Measurements from ENCODE around the gene PLCL2.

PLCL2 gene

DNA sequence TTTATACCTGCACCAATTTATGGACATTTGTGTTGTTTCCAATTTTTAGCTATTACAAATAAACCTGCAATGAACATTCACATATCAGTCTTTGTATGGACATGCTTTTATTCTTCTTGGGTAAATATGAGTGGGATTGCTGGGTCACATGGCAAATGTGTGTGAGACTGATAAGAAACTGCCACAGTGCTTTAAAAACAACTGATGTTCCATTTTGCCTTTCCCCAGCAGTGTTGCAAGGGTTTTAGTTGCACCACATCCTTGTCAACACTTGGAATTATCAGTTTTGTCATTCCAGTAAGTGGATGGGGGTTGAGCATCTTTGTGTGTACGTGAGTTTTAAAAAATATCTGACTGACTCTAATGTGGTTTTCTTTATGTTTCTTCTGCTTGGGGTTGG lies 191.2 kb downstream of the PLCL2 start:
- Histone ChIP-seq H3K27ac (ENCODE audit: low read depth, low read length) (no peak overlapping the region), H3K27me3 (ENCODE audit: control insufficient read depth in 1 of 2, insufficient read depth in 2 of 2, low read length in 2 of 2) (no peaks in the 10 kb centered on the region), H3K4me1 (ENCODE audit: control insufficient read depth in 1 of 2, insufficient read depth in 2 of 2, low read length in 2 of 2) (no peaks in the 10 kb centered on the region), H3K9me3 (ENCODE audit: control insufficient read depth in 1 of 2, low read length in 2 of 2) (no peaks in the 10 kb centered on the region), H3K36me3 (ENCODE audit: control insufficient read depth in 1 of 2, insufficient read depth in 2 of 2, low read length in 2 of 2) (peaks cover 0 to 11% of the 10 kb centered on the region in 2 donors), H3K4me3 (ENCODE audit: low read depth in 1 of 2, low read length in 2 of 2) (no peak overlapping the region), H3K9ac (ENCODE audit: low read depth in 1 of 2, low read length in 2 of 2) (no peak overlapping the region)

DNA sequence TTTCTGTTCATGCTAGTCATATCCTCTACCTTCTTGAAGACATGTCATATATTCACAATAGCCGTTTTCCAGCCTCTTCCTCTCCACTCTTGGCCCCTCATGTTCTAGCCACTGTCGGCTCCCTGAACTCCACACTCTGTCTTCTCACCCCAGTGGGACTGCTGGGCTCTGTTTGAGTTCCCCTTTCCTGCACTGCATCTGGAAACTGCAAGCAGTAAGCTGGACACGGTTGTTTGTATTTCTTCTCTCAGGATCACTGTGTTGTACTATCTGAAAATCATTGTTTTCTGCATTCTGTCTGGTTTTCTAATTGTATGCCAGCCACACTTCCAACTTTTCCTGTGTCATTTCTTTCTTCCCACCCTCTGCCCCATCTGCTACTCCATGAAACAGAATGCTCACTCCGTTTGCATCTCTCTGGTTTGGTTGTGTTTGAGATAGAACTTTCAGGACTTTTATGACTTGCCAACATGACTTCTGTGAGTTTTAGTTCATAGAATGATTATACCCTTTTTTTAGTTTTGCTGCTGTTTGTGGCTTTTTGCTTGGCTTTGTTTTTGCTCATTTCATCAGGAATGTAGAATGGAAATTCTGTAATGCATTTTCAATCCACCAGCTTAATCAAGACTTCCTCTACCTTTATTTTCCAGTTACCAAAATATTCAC lies 192.3 kb downstream of the PLCL2 start:
- Histone ChIP-seq H3K4me1 (ENCODE audit: control insufficient read depth in 1 of 2, insufficient read depth in 2 of 2, low read length in 2 of 2) (no peaks in the 10 kb centered on the region), H3K27ac (ENCODE audit: low read depth, low read length) (no peak overlapping the region), H3K4me3 (ENCODE audit: low read depth in 1 of 2, low read length in 2 of 2) (no peak overlapping the region), H3K9me3 (ENCODE audit: control insufficient read depth in 1 of 2, low read length in 2 of 2) (no peaks in the 10 kb centered on the region), H3K9ac (ENCODE audit: low read depth in 1 of 2, low read length in 2 of 2) (no peak overlapping the region), H3K27me3 (ENCODE audit: control insufficient read depth in 1 of 2, insufficient read depth in 2 of 2, low read length in 2 of 2) (no peaks in the 10 kb centered on the region), H3K36me3 (ENCODE audit: control insufficient read depth in 1 of 2, insufficient read depth in 2 of 2, low read length in 2 of 2) (peaks cover 0 to 9% of the 10 kb centered on the region in 2 donors)

DNA sequence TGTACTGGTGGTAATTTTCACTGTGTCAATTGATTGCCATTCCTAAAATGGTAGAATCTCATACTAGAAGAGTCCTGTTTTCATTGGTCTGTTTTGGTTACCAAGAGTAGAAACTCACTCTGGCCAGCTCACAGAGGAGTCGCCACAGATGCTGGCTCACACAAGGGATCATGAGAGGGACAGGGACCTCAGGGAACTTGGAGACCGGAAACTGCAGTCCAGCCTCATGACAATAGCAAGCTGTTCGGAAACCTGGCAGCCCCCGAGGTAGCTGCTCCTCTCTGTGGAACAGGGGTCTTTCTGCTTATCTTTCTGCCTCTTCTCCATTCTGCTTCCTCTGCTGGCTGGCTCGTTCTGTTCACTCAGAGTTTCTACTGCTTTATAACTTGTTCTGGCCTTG lies 192.9 kb downstream of the PLCL2 start:
- H3K4me1 ChIP-seq (ENCODE audit: control insufficient read depth in 1 of 2, insufficient read depth in 2 of 2, low read length in 2 of 2) = no peaks in the 10 kb centered on the region
- H3K9me3 ChIP-seq (ENCODE audit: control insufficient read depth in 1 of 2, low read length in 2 of 2) = no peaks in the 10 kb centered on the region
- peaks cover 0 to 9% of the 10 kb centered on the region in 2 donors for H3K36me3 ChIP-seq (ENCODE audit: control insufficient read depth in 1 of 2, insufficient read depth in 2 of 2, low read length in 2 of 2)
- H3K9ac ChIP-seq (ENCODE audit: low read depth in 1 of 2, low read length in 2 of 2) = no peak overlapping the region
- no peak overlapping the region for H3K4me3 ChIP-seq (ENCODE audit: low read depth in 1 of 2, low read length in 2 of 2)
- H3K27me3 ChIP-seq (ENCODE audit: control insufficient read depth in 1 of 2, insufficient read depth in 2 of 2, low read length in 2 of 2) = no peaks in the 10 kb centered on the region
- H3K27ac ChIP-seq (ENCODE audit: low read depth, low read length) = no peak overlapping the region

DNA sequence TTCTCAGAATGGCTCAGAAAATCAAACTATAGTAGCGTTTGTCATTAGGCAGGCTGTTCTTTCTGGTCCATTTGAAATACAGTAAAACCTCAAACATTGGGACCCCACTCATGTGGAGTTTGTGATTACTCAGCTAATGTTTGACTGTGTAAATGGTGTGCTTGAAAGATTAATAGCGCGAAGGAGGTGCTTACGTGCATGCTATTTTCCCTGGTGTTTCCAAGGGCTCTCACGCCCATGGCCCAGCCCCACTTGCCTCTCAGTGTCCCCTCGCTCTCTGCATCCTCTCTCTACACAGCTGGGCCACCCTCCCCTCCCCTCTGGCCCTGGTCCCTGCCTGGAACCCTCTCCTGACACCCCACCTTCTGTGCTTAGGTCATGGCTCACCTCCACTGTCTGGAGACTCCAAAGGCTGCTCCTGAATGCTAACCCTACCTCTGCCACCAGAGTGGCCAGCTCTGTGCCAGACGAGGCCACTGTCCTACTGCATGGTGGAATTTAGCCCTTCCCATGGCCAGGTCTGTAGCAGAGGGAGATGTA lies 194.2 kb downstream of the PLCL2 start:
- H3K27me3 ChIP-seq (ENCODE audit: control insufficient read depth in 1 of 2, insufficient read depth in 2 of 2, low read length in 2 of 2) = no peaks in the 10 kb centered on the region
- peaks cover 0 to 5% of the 10 kb centered on the region in 2 donors for H3K4me1 ChIP-seq (ENCODE audit: control insufficient read depth in 1 of 2, insufficient read depth in 2 of 2, low read length in 2 of 2)
- no peaks in the 10 kb centered on the region for H3K9me3 ChIP-seq (ENCODE audit: control insufficient read depth in 1 of 2, low read length in 2 of 2)
- H3K9ac ChIP-seq (ENCODE audit: low read depth in 1 of 2, low read length in 2 of 2) = no peak overlapping the region
- H3K36me3 ChIP-seq (ENCODE audit: control insufficient read depth in 1 of 2, insufficient read depth in 2 of 2, low read length in 2 of 2) = peaks cover 0 to 9% of the 10 kb centered on the region in 2 donors
- H3K27ac ChIP-seq (ENCODE audit: low read depth, low read length) = no peak overlapping the region
- H3K4me3 ChIP-seq (ENCODE audit: low read depth in 1 of 2, low read length in 2 of 2) = no peak overlapping the region

DNA sequence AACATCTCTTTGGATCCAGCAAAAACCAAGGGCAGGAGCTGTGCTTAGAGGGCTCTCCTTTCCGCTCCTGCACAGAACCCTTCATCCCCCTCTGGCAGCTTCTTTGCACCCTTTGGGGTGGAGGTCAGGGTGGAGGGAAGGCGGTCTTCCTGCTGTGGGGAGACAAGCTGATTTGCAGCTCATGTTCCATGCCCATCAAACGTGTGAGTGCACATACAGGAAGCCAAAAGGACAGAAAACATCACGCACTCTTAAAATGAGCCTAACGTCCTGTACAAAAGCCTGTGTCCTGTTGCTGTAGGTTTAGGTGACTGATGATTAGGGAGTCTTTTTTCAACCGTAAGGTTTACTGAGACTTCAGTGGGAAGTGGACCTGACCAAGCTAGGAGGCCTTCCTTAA lies 195.2 kb downstream of the PLCL2 start:
- no peaks in the 10 kb centered on the region for H3K27me3 ChIP-seq (ENCODE audit: control insufficient read depth in 1 of 2, insufficient read depth in 2 of 2, low read length in 2 of 2)
- no peaks in the 10 kb centered on the region for H3K9me3 ChIP-seq (ENCODE audit: control insufficient read depth in 1 of 2, low read length in 2 of 2)
- H3K36me3 ChIP-seq (ENCODE audit: control insufficient read depth in 1 of 2, insufficient read depth in 2 of 2, low read length in 2 of 2) = peaks cover 0 to 9% of the 10 kb centered on the region in 2 donors
- no peak overlapping the region for H3K4me3 ChIP-seq (ENCODE audit: low read depth in 1 of 2, low read length in 2 of 2)
- H3K4me1 ChIP-seq (ENCODE audit: control insufficient read depth in 1 of 2, insufficient read depth in 2 of 2, low read length in 2 of 2) = peaks cover 0 to 5% of the 10 kb centered on the region in 2 donors
- no peak overlapping the region for H3K9ac ChIP-seq (ENCODE audit: low read depth in 1 of 2, low read length in 2 of 2)
- no peak overlapping the region for H3K27ac ChIP-seq (ENCODE audit: low read depth, low read length)

DNA sequence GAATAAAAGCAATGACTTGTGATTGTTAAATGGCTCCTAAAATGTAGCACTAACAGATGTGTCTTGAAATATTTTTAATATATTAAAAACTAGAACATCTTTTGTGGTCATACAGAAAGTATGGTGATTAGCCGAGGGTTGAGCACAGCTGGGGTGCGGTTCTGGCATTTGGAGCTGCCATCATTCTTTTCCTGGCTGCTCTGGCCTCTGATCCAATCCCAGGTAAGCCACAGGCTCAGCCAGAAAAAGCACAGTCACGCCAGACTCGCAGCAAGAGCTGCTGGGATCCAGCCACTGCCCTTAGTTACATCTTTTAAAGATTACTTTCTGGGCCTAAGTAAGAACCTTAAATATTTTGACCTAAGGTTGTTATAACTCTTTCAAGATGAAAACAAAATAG lies 196.8 kb downstream of the PLCL2 start:
- peaks cover 0 to 8% of the 10 kb centered on the region in 2 donors for H3K36me3 ChIP-seq (ENCODE audit: control insufficient read depth in 1 of 2, insufficient read depth in 2 of 2, low read length in 2 of 2)
- no peak overlapping the region for H3K4me3 ChIP-seq (ENCODE audit: low read depth in 1 of 2, low read length in 2 of 2)
- H3K27ac ChIP-seq (ENCODE audit: low read depth, low read length) = no peak overlapping the region
- H3K9ac ChIP-seq (ENCODE audit: low read depth in 1 of 2, low read length in 2 of 2) = no peak overlapping the region
- H3K27me3 ChIP-seq (ENCODE audit: control insufficient read depth in 1 of 2, insufficient read depth in 2 of 2, low read length in 2 of 2) = no peaks in the 10 kb centered on the region
- H3K4me1 ChIP-seq (ENCODE audit: control insufficient read depth in 1 of 2, insufficient read depth in 2 of 2, low read length in 2 of 2) = peaks cover 0 to 5% of the 10 kb centered on the region in 2 donors
- no peaks in the 10 kb centered on the region for H3K9me3 ChIP-seq (ENCODE audit: control insufficient read depth in 1 of 2, low read length in 2 of 2)

DNA sequence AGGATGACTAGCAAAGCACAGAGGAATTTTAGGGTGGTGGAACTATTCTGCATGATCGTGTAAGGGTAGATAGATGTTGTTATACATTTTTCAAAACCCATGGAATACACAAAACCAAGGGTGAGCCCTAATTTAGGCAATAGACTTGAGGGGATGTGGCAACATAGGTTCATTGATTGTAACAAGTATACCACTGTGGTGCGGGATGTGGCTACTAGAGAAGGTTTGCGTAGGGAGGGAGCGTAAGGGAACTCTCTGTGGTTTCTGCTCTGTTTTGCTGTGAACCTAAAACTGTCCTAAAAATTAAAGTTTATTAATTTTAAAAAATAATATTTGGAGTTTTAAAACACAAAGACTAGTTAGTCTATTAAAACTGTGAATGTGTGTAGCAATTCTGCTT lies 202.8 kb downstream of the PLCL2 start:
- Histone ChIP-seq H3K36me3 (ENCODE audit: control insufficient read depth in 1 of 2, insufficient read depth in 2 of 2, low read length in 2 of 2) (peaks cover 0 to 7% of the 10 kb centered on the region in 2 donors), H3K4me1 (ENCODE audit: control insufficient read depth in 1 of 2, insufficient read depth in 2 of 2, low read length in 2 of 2) (peaks cover 0 to 5% of the 10 kb centered on the region in 2 donors)

DNA sequence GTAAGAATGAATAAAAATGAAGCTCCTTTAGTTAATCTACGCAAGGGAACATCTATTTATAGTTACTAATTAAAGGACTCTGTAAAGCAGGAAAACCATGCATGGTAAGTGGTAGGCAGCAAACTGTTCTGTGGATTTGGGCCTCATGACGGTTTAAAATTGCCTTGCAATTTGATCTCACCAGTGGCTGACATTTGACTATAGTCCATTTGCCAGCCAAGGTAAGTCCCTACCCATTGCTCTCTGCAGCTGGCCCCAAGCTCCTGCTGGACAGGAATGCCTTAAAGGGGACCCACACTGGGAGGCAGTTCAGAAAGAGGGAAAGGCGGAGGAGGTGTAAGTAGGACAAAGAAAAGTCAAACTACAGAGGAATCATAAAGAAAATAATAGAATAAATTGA lies 203.3 kb downstream of the PLCL2 start:
- Histone ChIP-seq H3K27ac (ENCODE audit: low read depth, low read length) (no peak overlapping the region), H3K9me3 (ENCODE audit: control insufficient read depth in 1 of 2, low read length in 2 of 2) (no peaks in the 10 kb centered on the region), H3K4me3 (ENCODE audit: low read depth in 1 of 2, low read length in 2 of 2) (no peak overlapping the region), H3K4me1 (ENCODE audit: control insufficient read depth in 1 of 2, insufficient read depth in 2 of 2, low read length in 2 of 2) (peaks cover 0 to 3% of the 10 kb centered on the region in 2 donors), H3K36me3 (ENCODE audit: control insufficient read depth in 1 of 2, insufficient read depth in 2 of 2, low read length in 2 of 2) (peaks cover 0 to 7% of the 10 kb centered on the region in 2 donors), H3K9ac (ENCODE audit: low read depth in 1 of 2, low read length in 2 of 2) (no peak overlapping the region), H3K27me3 (ENCODE audit: control insufficient read depth in 1 of 2, insufficient read depth in 2 of 2, low read length in 2 of 2) (no peaks in the 10 kb centered on the region)

More for the DNA sequence above, 202.8 kb downstream of the PLCL2 start:
- Histone ChIP-seq H3K4me3 (ENCODE audit: low read depth in 1 of 2, low read length in 2 of 2) (no peak overlapping the region), H3K27me3 (ENCODE audit: control insufficient read depth in 1 of 2, insufficient read depth in 2 of 2, low read length in 2 of 2) (no peaks in the 10 kb centered on the region), H3K9me3 (ENCODE audit: control insufficient read depth in 1 of 2, low read length in 2 of 2) (no peaks in the 10 kb centered on the region), H3K9ac (ENCODE audit: low read depth in 1 of 2, low read length in 2 of 2) (no peak overlapping the region), H3K27ac (ENCODE audit: low read depth, low read length) (no peak overlapping the region)

DNA sequence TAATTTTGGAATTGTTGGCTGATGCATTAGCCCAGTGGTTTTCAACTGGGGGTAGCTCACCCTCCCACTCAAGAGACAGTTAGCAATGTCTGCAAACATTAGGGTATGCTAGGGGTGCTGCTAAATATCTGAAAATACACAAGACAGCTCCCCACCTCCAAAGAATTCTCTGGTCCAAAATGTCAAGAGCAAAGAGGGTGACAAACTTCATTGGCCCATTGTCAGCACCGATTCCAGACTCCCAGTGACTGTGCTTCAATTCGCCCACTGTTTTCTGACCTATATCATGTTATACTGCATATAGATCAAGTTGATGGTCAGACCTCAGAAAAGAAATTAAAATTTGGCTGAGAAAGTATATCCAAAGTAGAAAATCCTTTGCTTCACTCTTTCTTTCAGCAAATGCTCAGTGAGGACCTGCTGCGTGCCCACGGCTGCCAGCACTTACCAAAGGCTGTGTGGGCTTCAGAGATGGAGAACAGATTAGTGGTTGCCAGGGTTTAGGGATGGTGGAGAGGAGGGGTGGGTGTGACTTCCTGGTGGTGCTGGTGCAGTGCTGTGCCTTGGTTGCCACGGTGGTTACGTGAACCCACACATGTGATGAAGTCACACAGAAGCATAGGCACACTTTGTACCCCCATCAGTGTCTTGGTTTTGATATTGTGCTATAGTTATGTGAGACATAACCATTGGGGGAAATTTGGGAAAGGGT lies 204.0 kb downstream of the PLCL2 start:
- Histone ChIP-seq H3K27me3 (ENCODE audit: control insufficient read depth in 1 of 2, insufficient read depth in 2 of 2, low read length in 2 of 2) (no peaks in the 10 kb centered on the region), H3K4me1 (ENCODE audit: control insufficient read depth in 1 of 2, insufficient read depth in 2 of 2, low read length in 2 of 2) (no peaks in the 10 kb centered on the region), H3K4me3 (ENCODE audit: low read depth in 1 of 2, low read length in 2 of 2) (no peak overlapping the region), H3K36me3 (ENCODE audit: control insufficient read depth in 1 of 2, insufficient read depth in 2 of 2, low read length in 2 of 2) (peaks cover 0 to 7% of the 10 kb centered on the region in 2 donors), H3K27ac (ENCODE audit: low read depth, low read length) (no peak overlapping the region), H3K9me3 (ENCODE audit: control insufficient read depth in 1 of 2, low read length in 2 of 2) (no peaks in the 10 kb centered on the region), H3K9ac (ENCODE audit: low read depth in 1 of 2, low read length in 2 of 2) (no peak overlapping the region)

DNA sequence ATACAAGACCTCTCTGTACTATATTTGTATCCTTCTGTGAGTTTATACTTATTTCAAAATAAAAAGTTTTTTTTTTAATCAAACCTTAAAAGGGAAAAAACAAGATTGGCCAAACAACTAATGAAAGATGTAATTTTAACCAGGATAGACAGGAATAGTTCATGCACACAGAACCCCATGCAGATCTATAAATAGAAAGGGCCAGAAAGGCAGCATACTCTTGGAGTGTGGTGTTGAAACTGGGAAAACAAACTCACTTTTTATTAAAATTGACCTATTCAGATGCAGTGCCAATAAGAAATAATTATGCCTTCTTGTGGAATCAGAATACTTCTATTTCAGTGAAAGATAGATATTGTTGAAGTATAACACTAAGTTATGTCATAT lies 204.6 kb downstream of the PLCL2 start:
- Histone ChIP-seq H3K4me3 (ENCODE audit: low read depth in 1 of 2, low read length in 2 of 2) (no peak overlapping the region), H3K27me3 (ENCODE audit: control insufficient read depth in 1 of 2, insufficient read depth in 2 of 2, low read length in 2 of 2) (no peaks in the 10 kb centered on the region), H3K27ac (ENCODE audit: low read depth, low read length) (no peak overlapping the region), H3K9me3 (ENCODE audit: control insufficient read depth in 1 of 2, low read length in 2 of 2) (no peaks in the 10 kb centered on the region), H3K4me1 (ENCODE audit: control insufficient read depth in 1 of 2, insufficient read depth in 2 of 2, low read length in 2 of 2) (no peaks in the 10 kb centered on the region), H3K36me3 (ENCODE audit: control insufficient read depth in 1 of 2, insufficient read depth in 2 of 2, low read length in 2 of 2) (peaks cover 0 to 7% of the 10 kb centered on the region in 2 donors), H3K9ac (ENCODE audit: low read depth in 1 of 2, low read length in 2 of 2) (no peak overlapping the region)
